Measurements from ENCODE around the gene CLASP2. TPM values are rescaled to one million over a fixed set of nuclear protein-coding genes. Genes with fewer than 3 reads are reported as not detected.
A peak's percentile ranks its signal among the peaks of the same experiment; 100 is the strongest.
"Not testable (repeated sequence)": the region's sequence is repeated elsewhere in the genome, so short reads cannot be mapped to it uniquely, and the experiment has no call there.

Gene CLASP2
- total RNA-seq: 65.3 and 65.8 TPM in 2 replicates

DNA sequence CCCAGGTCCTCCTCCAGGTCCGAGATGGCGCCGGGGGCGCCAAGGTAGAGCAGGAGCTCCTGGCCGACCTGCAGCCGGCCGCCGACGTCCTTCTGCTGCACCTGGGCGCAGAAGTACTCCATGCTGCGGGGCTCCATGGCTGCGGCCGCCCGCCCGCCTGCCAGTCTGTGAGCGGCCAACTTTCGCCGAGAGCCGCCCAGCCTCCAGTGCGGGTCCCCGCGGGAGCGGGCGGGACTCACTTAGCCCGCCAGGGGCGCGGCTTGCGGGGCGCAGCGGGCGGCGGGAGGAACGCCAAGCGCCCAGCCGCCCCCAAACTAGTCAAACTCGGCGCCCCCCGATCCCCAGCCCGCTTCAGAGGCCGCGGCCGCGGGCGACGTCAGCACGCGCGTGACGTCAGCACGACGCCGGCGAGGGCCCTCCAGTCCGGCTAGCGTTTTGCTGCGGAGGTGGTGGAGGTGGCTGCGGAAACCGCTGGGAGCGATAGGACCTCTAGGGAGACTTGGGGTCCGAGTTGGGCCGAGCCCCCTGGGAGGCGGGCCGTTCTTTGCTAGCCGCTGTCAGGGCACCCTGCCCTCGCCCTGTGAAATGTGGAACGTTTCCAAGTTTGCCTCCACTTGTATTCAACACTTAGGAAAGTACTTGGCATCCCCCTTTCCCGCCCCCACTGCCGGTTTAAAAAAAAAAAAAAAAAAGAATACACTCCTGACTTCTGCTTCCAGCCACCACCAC lies at the start of gene CLASP2:
CLASP2 (minus strand) TSS at position 389 of the 729 bp plus-strand sequence; CDS start at position 137, 252 bp downstream.
- peak within 1 kb of the TSS; percentile 88 for H3K27ac Mint-ChIP-seq
- intact Hi-C loops (cut with micrococcal nuclease): loop anchor here (1.0 to 5.0 kb wide), 3 partner anchors 80 to 278 kb away; partner anchors contain the start of genes PDCD6IP and UBP1
- peak; percentile 96 for DNase-seq
- H3K9me3 Mint-ChIP-seq: no peaks in the 10 kb centered on the region
- H3K4me3 Mint-ChIP-seq: no peak within 1 kb of the TSS
- H3K4me1 Mint-ChIP-seq: peaks cover 12% of the 10 kb centered on the region
- peaks cover 6% of the 10 kb centered on the region for H3K27me3 Mint-ChIP-seq
- H3K36me3 Mint-ChIP-seq (ENCODE audit: low read depth): peaks cover 2% of the 10 kb centered on the region

DNA sequence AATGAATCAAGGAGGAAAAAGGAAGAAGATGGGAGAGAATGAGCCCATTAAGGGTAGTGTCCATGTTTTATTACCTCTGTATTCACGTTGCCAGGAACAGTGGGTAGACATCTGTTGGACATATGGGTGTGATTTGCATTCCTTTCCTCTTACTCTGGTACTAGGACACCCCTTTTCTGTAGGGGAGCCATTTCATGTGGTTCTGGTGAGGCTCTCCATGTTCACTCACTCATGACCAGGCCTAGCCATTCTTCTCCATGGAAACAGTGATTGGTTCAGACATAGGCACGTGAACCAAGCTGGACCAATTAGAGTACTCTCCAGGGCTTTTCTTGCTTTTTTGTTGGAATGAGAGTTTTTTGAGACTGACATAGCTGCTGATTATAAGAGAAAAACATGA lies 40.8 kb upstream of the CLASP2 start:
- DNase-seq: no peak
- Mint-ChIP-seq H3K36me3 (ENCODE audit: low read depth) (no peaks in the 10 kb centered on the region), H3K27ac (no peak overlapping the region), H3K4me3 (no peak overlapping the region), H3K4me1 (no peaks in the 10 kb centered on the region), H3K27me3 (peaks cover 6% of the 10 kb centered on the region), H3K9me3 (peaks cover 9% of the 10 kb centered on the region)
- intact Hi-C loops (cut with micrococcal nuclease): no loop called here

DNA sequence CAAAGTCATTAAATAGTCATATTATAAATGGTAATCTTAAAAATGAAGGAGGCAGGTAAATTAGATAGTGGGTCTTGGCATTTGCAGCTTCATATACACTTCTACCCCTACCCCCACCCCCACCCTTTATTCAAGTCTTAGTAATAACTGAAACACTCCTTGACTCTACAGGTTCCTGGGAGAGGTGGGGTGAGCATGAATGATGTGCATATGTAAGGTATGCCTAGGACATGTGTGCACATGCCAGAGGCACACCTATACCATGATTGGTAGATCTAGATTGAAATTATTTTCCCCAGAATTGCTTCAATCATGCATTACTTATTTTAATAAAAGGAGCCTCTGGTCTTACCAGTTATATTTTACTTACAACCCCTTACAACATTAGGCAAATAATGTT lies 40.2 kb upstream of the CLASP2 start:
- DNase-seq: no peak
- H3K4me3 Mint-ChIP-seq: no peak overlapping the region
- peaks cover 5% of the 10 kb centered on the region for H3K27me3 Mint-ChIP-seq
- no peaks in the 10 kb centered on the region for H3K4me1 Mint-ChIP-seq
- no peak overlapping the region for H3K27ac Mint-ChIP-seq
- H3K9me3 Mint-ChIP-seq: peaks cover 9% of the 10 kb centered on the region
- no peaks in the 10 kb centered on the region for H3K36me3 Mint-ChIP-seq (ENCODE audit: low read depth)
- intact Hi-C loops (cut with micrococcal nuclease): no loop called here

DNA sequence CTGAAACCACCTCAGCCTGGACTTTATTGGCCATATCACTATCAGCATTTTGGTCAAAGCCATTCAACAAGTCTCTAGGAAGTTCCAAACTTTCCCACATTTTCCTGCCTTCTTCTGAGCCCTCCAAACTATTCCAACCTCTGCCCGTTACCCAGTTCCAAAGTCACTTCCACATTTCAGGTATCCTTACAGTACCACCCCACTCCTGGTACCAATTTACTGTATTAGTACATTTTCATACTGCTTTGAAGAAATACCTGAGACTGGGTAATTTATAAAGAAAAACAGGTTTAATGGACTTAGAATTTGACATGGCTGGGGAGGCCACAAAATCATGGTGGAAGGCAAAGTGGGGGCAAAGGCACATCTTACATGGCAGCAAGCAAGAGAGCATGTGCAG lies 36.3 kb upstream of the CLASP2 start:
- DNase-seq; H3K4me3 Mint-ChIP-seq; H3K36me3 Mint-ChIP-seq (ENCODE audit: low read depth); intact Hi-C loops (cut with micrococcal nuclease); H3K27me3 Mint-ChIP-seq; H3K27ac Mint-ChIP-seq; H3K4me1 Mint-ChIP-seq: not testable (repeated sequence)
- peaks cover 13% of the 10 kb centered on the region for H3K9me3 Mint-ChIP-seq

DNA sequence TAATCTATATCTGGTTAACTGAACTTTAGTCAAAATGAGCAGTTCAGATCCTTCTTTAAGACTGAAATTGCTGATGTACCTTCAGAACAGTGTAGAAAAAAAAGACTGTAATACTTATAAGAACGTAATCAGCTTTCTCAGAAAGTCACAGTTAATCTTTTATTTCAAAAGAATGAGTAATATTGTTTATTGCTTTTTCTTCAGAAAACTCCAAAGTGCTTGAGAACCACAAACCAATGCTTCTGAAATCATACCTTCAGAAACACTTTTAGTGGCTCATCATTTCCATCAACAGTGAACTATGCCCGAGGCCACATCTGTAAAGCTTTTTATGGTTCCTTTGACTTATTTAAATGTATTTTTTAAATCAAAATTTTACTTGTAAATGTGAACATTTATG lies 33.3 kb upstream of the CLASP2 start:
- peaks cover 2% of the 10 kb centered on the region for H3K4me1 Mint-ChIP-seq
- DNase-seq: no peak
- H3K9me3 Mint-ChIP-seq: peaks cover 13% of the 10 kb centered on the region
- H3K27ac Mint-ChIP-seq: no peak overlapping the region
- H3K36me3 Mint-ChIP-seq (ENCODE audit: low read depth): no peaks in the 10 kb centered on the region
- no peak overlapping the region for H3K4me3 Mint-ChIP-seq
- intact Hi-C loops (cut with micrococcal nuclease): no loop called here
- H3K27me3 Mint-ChIP-seq: no peaks in the 10 kb centered on the region

DNA sequence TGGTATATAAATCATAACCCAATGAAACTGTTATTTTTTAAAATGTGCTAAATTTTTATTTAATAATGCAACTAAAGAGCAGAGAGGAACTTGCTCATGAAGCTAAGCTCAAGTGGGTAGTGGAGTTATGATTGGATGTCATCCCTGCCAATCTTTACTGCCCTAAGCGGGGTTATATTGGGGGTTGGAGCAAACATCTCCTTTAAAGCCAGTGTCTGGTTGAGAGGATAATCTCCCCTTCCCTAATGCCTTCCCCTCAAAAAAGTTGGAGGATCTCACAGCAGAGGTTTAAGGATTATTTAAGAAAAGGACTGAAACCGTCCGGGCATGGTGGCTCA lies 32.1 kb upstream of the CLASP2 start:
- intact Hi-C loops (cut with micrococcal nuclease): no loop called here
- H3K9me3 Mint-ChIP-seq: peaks cover 13% of the 10 kb centered on the region
- peaks cover 2% of the 10 kb centered on the region for H3K4me1 Mint-ChIP-seq
- DNase-seq: no peak
- H3K27ac Mint-ChIP-seq: no peak overlapping the region
- H3K27me3 Mint-ChIP-seq: no peaks in the 10 kb centered on the region
- no peaks in the 10 kb centered on the region for H3K36me3 Mint-ChIP-seq (ENCODE audit: low read depth)
- no peak overlapping the region for H3K4me3 Mint-ChIP-seq

DNA sequence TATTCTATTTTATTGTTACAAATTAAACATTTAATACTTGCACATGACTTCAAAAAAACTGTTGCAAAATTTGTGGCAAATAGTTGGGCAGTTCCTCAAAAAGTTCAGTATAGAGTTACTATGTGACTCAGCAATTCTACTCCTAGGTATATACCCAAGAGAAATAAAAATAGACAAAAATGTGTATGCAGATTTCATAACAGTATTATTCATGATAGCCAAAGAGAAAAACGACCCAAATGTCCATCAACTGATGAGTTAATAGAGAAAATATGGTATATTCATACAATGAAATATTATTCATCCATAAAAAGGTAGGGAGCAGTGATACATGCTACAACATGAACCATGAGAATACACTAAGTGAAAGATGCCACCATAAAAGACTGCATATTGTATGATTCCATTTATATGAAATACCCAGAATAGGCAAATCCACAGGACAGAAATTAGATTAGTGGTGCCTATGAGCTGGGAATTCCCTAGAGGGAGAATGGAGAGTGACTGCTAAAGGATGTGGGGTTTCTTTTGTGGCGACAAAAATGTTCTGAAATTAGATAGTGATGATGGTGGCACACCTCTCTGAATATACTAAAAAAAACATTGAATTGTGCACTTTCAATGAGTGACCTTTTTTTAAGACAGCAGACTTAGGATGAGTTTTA lies 31.6 kb upstream of the CLASP2 start:
- Mint-ChIP-seq H3K4me1 (peaks cover 2% of the 10 kb centered on the region), H3K4me3 (no peak overlapping the region), H3K9me3 (peaks cover 9% of the 10 kb centered on the region), H3K27ac (no peak overlapping the region), H3K36me3 (ENCODE audit: low read depth) (no peaks in the 10 kb centered on the region), H3K27me3 (no peaks in the 10 kb centered on the region)
- intact Hi-C loops (cut with micrococcal nuclease): no loop called here
- no peak for DNase-seq

DNA sequence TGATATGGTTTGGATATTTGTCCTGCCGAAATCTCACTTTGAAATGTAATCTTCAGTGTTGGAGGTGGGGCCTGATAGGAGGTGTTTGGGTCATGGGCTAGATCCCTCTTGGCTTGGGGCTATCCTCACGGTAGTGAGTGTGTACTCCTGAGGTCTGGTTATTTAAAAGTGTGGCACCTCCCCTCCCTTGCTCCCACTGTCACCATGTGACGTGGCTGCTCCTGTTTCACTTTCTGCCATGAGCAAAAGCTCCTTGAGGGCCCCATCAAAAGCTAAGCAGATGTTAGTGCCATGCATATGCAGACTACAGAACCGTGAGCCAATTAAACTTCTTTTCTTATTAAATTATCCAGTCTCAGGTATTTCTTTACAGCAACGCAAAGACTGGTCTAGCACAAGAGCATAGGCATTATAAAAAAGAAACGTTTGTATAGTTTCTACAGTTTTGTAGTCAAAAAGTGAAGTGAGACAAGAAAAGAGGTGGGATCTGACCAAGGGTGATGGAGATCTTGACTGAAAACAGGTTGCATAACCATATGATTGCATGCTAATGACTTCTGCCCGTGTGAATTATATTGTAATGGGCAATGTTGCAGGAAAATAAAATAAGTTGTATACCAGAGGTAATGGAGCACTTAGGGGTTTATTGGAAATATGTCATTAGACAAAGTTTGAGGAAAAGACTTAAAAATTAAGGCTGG lies 28.5 kb upstream of the CLASP2 start:
- H3K4me1 Mint-ChIP-seq: peaks cover 2% of the 10 kb centered on the region
- peaks cover 10% of the 10 kb centered on the region for H3K27me3 Mint-ChIP-seq
- no peak for DNase-seq
- H3K9me3 Mint-ChIP-seq: no peaks in the 10 kb centered on the region
- intact Hi-C loops (cut with micrococcal nuclease): no loop called here
- H3K4me3 Mint-ChIP-seq: no peak overlapping the region
- no peak overlapping the region for H3K27ac Mint-ChIP-seq
- H3K36me3 Mint-ChIP-seq (ENCODE audit: low read depth): no peaks in the 10 kb centered on the region

DNA sequence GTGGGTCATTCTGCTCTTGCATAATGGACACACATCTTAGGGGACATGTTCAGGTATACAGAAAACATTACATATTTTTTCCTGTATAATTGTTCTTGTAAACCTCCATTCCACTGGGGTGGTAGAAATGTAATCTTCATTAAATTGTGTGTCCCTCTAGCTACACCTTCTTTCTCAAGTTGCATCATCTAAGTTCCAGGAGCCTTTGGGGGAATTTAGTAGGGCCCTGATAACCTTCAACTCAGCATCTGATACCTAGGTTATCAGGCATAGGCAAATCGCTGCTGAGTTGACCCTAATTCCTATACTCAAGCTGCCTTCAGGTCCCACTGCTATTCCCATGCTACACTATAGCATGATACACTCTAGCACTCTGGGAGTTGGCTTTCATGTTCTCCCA lies 19.1 kb upstream of the CLASP2 start:
- Mint-ChIP-seq H3K4me3 (no peak overlapping the region), H3K9me3 (peaks cover 6% of the 10 kb centered on the region), H3K36me3 (ENCODE audit: low read depth) (peaks cover 3% of the 10 kb centered on the region), H3K27me3 (peaks cover 18% of the 10 kb centered on the region), H3K4me1 (no peaks in the 10 kb centered on the region), H3K27ac (no peak overlapping the region)
- no peak for DNase-seq
- intact Hi-C loops (cut with micrococcal nuclease): no loop called here

DNA sequence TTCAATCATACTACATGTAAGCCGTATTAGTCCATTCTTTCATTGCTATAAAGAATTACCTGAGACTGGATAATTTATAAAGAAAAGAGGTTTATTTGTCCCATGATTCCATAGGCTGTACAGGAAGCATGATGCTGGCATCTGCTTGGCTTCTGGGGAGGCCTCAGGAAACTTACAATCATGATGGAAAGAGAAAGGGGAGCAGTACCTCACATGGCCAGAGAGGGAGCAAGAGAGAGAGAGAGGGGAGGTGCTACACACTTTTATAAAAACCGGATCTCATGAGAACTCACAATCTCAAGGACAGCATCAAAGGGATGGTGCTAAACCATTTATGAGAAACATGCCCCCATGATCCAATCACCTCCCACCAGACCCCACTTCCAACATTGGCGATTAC lies 14.3 kb upstream of the CLASP2 start:
- DNase-seq: peak; percentile 62
- Mint-ChIP-seq H3K4me3 (no peak overlapping the region), H3K4me1 (no peaks in the 10 kb centered on the region)

DNA sequence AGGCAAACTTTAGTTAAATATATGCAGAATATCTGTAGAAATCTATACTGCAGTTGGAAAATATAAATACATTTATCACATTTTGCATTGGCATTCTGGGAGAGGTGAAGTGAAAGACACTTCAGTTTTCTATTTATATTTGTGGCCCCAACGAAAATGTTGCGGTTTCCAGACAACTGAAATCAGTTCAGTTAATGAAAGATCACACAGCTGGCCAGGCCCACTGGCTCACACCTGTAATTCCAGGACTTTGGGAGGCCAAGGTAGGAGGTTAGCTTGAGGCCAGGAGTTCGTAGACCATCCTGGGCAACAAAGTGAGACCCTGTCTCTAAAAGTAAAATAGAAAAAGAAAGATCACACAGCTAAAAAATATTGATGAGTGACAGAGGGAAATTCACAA lies 11.9 kb upstream of the CLASP2 start:
- Mint-ChIP-seq H3K4me1 (no peaks in the 10 kb centered on the region), H3K36me3 (ENCODE audit: low read depth) (peaks cover 3% of the 10 kb centered on the region), H3K9me3 (peaks cover 13% of the 10 kb centered on the region), H3K27ac (no peak overlapping the region), H3K27me3 (no peaks in the 10 kb centered on the region), H3K4me3 (no peak overlapping the region)
- DNase-seq: no peak
- intact Hi-C loops (cut with micrococcal nuclease): no loop called here

More for the DNA sequence above, 14.3 kb upstream of the CLASP2 start:
- peaks cover 3% of the 10 kb centered on the region for H3K36me3 Mint-ChIP-seq (ENCODE audit: low read depth)
- intact Hi-C loops (cut with micrococcal nuclease): no loop called here
- H3K9me3 Mint-ChIP-seq: peaks cover 13% of the 10 kb centered on the region
- H3K27ac Mint-ChIP-seq: no peak overlapping the region
- H3K27me3 Mint-ChIP-seq: peaks cover 9% of the 10 kb centered on the region

DNA sequence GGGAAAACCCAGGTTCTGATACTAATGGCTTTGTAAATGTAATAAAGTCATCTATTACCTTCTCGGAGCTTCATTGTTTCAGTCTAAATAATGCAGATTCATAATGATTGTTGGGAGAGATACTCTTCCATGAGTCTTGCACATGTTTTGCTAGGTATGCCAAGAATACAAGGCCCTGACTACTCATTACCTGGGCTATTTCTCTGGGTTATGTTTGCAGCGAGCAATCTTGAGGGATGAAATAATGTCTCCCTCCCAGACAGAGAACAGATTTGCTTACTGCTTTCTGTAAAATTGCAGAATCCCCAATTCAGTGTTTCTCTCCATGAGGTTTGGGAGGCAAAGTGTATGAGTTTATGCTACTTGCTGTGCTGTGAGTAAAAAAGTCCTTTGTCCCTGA lies 6.2 kb upstream of the CLASP2 start:
- no peak for DNase-seq
- no peaks in the 10 kb centered on the region for H3K4me1 Mint-ChIP-seq
- H3K9me3 Mint-ChIP-seq: no peaks in the 10 kb centered on the region
- H3K4me3 Mint-ChIP-seq: no peak overlapping the region
- no peak overlapping the region for H3K27ac Mint-ChIP-seq
- intact Hi-C loops (cut with micrococcal nuclease): no loop called here
- no peaks in the 10 kb centered on the region for H3K36me3 Mint-ChIP-seq (ENCODE audit: low read depth)
- H3K27me3 Mint-ChIP-seq: peaks cover 6% of the 10 kb centered on the region

DNA sequence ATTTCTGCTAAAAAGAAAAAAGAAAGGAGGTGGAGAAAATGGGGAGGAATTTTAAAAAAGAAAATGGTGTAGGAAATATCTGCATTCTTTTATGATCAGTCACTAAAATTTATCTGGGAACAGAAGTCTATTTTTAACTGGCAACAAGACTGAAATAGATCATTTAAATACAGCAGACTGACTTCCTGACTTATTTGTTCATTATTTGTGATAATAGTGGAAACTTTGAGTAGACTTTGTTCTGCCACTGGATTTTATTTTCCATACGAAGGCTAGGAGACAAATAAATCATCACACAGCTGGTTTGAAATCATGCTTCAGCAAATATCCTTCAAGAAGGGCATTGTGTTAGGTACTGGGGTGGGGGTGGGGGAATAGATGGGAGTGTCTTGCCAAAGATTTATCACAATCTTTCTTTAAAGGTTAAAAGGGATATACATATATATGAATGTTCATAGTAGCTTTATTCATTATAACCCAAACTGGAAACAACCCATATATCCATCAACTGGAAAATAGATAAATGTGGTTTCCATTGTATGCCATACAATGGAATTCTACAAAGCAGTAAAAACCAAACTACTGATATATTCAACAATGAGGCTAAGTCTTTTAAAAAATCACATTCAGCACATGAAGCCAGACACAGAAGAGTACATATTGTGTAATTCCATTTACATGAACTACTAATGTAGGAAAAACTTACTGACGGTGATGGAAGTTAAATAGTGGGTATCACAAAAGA lies 4.7 kb upstream of the CLASP2 start:
- H3K36me3 Mint-ChIP-seq (ENCODE audit: low read depth): no peaks in the 10 kb centered on the region
- intact Hi-C loops (cut with micrococcal nuclease): no loop called here

DNA sequence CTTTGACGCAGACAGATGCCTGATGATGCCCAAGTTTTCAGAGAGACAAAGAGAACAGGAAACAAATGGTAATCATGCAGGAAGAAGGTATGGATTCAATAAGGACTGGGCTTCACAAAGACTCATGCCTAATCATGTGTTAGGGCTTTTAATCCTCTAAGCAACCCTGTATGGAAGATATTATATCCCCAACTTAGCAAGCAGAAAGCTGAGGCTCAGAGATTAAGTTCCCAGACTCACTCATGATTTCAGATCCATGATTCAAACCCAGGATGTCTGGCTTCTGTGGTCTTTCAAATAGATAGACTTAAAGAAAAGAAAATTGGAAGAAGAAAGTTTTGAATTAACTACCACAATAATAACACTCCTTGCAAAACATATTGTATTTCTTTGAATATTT lies 4.1 kb upstream of the CLASP2 start:
- no peak for DNase-seq
- Mint-ChIP-seq H3K27me3 (peaks cover 6% of the 10 kb centered on the region), H3K27ac (no peak overlapping the region), H3K9me3 (no peaks in the 10 kb centered on the region), H3K4me3 (no peak overlapping the region), H3K36me3 (ENCODE audit: low read depth) (no peaks in the 10 kb centered on the region), H3K4me1 (peaks cover 5% of the 10 kb centered on the region)
- intact Hi-C loops (cut with micrococcal nuclease): no loop called here

More for the DNA sequence above, 4.7 kb upstream of the CLASP2 start:
- Mint-ChIP-seq H3K27ac (no peak overlapping the region), H3K4me1 (peaks cover 5% of the 10 kb centered on the region), H3K27me3 (peaks cover 6% of the 10 kb centered on the region), H3K4me3 (no peak overlapping the region), H3K9me3 (no peaks in the 10 kb centered on the region)
- DNase-seq: no peak

Measured in activated CD4-positive, alpha-beta T cell treated with anti-CD3 and anti-CD28 coated beads, Interleukin-2, amount 10 ng/mL, durations not matched to agents 24 days and 14 days (primary cell).